GM04504 (cell line): ENCODE results near the gene LAMTOR2.

Experiments used
- DNase-seq: peaks from one replicate; pipeline ENCODE4 v3.0.0-alpha.2; 2012; ENCODE audit warnings: low read depth

Gene LAMTOR2

GRCh38 chr1:156076609-156077429 lies 22.2 kb downstream of the LAMTOR2 start:
- no peak for DNase-seq

GRCh38 chr1:156077430-156077760 lies 22.8 kb downstream of the LAMTOR2 start:
- no peak for DNase-seq

- no peak for DNase-seq
These were observed 24.1 kb downstream of the LAMTOR2 start for GRCh38 chr1:156078728-156079127.

- no peak for DNase-seq
These were observed 25.2 kb downstream of the LAMTOR2 start for GRCh38 chr1:156079762-156080161.

- no peak for DNase-seq
These were observed 25.8 kb downstream of the LAMTOR2 start for GRCh38 chr1:156080241-156080862.

GRCh38 chr1:156080863-156081179 lies 26.2 kb downstream of the LAMTOR2 start:
- no peak for DNase-seq

- DNase-seq: no peak
These were observed 26.8 kb downstream of the LAMTOR2 start for GRCh38 chr1:156081180-156081916.

- no peak for DNase-seq
These were observed 27.3 kb downstream of the LAMTOR2 start for GRCh38 chr1:156081917-156082308.

GRCh38 chr1:156082309-156083091 lies 27.9 kb downstream of the LAMTOR2 start, which contains the start of gene MEX3A:
TSS of gene MEX3A (minus strand) at chr1:156082465. CDS start at chr1:156081998, 467 bp downstream.
- DNase-seq: no peak

GRCh38 chr1:156083800-156084790 lies 29.5 kb downstream of the LAMTOR2 start:
- DNase-seq: no peak

GRCh38 chr1:156086256-156086662 lies 31.7 kb downstream of the LAMTOR2 start:
- DNase-seq: no peak

- DNase-seq: no peak
These were observed 35.1 kb downstream of the LAMTOR2 start for GRCh38 chr1:156089704-156090103.

- no peak for DNase-seq
These were observed 35.7 kb downstream of the LAMTOR2 start for GRCh38 chr1:156090138-156090839.

- peak; percentile 52 for DNase-seq
These were observed 36.2 kb downstream of the LAMTOR2 start for GRCh38 chr1:156090840-156091188.

GRCh38 chr1:156091610-156092009 lies 37.0 kb downstream of the LAMTOR2 start:
- DNase-seq: no peak

GRCh38 chr1:156095906-156096508 lies 41.4 kb downstream of the LAMTOR2 start:
- no peak for DNase-seq

- peak; percentile 77 for DNase-seq
These were observed 42.2 kb downstream of the LAMTOR2 start for GRCh38 chr1:156096640-156097391.

- DNase-seq: no peak
These were observed 43.1 kb downstream of the LAMTOR2 start for GRCh38 chr1:156097499-156098178.

- no peak for DNase-seq
These were observed 44.2 kb downstream of the LAMTOR2 start for GRCh38 chr1:156098784-156099183.
